Retinal pigment epithelial cell (primary cell): ENCODE data around the gene DUSP5.

Experiments used
- DNase-seq: peaks from one replicate; pipeline ENCODE4 v3.0.0-alpha.2; 2010; ENCODE audit warnings: low read depth
- H3K4me3 ChIP-seq: 2 replicates; pipeline ENCODE4 v1.5.1; 2011; ENCODE audit warnings: mild to moderate bottlenecking, low read length, control low read depth, moderate library complexity
- TF ChIP-seq, protein P1 (sequence below): conservative IDR thresholded peaks from 2 replicates; pipeline ENCODE4 v1.5.1; 2011; ENCODE audit warnings: low read depth, low read length, control low read depth, inconsistent platforms

The DUSP5 gene

GRCh38 chr10:110502072-110502845, 4.6 kb downstream of the DUSP5 start:
- TF ChIP-seq, protein P1, sequence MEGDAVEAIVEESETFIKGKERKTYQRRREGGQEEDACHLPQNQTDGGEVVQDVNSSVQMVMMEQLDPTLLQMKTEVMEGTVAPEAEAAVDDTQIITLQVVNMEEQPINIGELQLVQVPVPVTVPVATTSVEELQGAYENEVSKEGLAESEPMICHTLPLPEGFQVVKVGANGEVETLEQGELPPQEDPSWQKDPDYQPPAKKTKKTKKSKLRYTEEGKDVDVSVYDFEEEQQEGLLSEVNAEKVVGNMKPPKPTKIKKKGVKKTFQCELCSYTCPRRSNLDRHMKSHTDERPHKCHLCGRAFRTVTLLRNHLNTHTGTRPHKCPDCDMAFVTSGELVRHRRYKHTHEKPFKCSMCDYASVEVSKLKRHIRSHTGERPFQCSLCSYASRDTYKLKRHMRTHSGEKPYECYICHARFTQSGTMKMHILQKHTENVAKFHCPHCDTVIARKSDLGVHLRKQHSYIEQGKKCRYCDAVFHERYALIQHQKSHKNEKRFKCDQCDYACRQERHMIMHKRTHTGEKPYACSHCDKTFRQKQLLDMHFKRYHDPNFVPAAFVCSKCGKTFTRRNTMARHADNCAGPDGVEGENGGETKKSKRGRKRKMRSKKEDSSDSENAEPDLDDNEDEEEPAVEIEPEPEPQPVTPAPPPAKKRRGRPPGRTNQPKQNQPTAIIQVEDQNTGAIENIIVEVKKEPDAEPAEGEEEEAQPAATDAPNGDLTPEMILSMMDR, result no peak
- H3K4me3 ChIP-seq, result no peak overlapping the region
- no peak for DNase-seq

DNA sequence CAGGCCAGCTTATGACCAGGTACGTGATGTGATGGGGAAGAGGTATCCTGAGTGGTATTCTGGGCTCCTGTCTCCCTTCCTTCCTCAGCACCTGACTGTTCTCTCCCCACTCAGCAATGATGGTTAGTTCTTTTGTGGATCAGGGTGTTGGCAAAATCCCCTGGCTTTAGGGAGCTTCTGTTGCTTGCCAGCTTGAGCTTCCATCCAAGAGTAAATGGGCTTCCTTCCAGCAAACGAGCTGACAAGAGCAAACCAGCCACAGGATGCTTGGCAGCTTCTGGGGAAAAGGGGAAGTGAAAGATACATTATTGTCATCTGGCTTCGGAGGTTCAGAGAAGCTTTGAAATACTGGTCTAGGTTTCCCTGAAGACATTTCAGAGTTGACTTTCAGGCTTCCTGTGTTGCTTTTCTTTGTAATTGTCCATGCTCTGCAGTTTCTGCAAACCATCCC, 5.2 kb downstream of the DUSP5 start:
- no peak for DNase-seq
- TF ChIP-seq, protein P1, result no peak

DNA sequence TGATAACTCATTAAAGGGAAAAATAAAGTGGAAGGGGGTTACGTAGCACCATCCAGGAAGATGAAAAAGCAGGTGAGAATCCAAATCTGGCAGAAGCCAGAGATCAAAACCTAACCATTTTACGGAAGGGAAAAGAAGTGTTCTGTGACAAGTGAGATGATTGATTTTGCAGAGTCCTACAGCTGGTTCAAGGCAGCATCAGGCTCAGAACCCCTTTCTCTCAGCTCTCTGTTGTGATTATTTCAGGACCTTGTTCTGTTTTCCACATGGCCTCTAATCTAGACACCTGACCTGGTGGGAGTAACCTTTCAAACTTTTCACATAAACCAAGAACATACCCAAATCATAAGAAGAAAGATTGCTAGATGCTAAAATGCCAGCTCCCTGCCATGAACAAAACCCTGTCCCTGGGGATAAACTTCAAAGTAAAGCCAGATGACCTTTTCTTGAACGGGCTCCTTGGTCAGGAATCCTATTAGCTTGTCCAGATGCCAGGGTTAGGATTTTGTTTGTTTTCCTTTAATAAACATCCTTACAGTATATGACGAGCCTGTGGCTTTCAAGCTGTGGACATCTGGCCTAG, 5.9 kb downstream of the DUSP5 start:
- no peak for DNase-seq
- TF ChIP-seq, protein P1, result no peak
- H3K4me3 ChIP-seq, result no peak overlapping the region

More for the DNA sequence above, 5.2 kb downstream of the DUSP5 start:
- H3K4me3 ChIP-seq, result no peak overlapping the region

DNA sequence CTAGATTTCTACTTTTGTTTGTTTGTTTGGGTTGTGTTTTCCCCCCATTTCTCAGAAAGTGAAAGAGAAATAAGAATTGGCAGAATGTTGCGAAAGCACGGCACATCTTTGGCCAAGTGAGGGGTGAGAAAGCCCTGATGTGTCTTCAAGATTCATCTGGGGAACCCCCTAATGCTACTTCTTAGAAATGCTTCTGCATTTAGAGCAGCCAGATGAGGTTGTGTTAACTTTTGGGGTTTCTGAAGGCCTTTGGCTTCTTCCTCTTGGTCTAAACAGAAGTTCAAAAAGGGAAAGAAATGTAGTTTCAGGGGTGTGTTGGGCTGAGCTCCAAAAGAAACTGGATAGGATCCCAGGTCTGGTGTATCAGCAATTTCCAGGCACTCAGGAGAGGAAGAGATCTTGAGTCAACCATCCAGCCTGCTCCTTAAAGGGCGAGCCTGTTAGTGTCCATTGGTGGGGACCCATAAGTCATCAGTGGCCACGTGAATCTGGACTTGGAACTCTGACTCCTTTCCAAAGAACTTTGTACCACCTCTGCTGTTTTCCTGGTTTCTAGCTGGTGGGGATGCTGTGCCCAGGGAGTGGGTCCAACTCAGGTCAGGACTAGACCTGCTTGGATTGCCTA, 6.5 kb downstream of the DUSP5 start:
- TF ChIP-seq, protein P1, result no peak
- H3K4me3 ChIP-seq, result no peak overlapping the region
- no peak for DNase-seq

- no peak overlapping the region for H3K4me3 ChIP-seq
- DNase-seq, result no peak
- TF ChIP-seq, protein P1, result no peak
Measured at GRCh38 chr10:110505130-110505770, 7.5 kb downstream of the DUSP5 start.

GRCh38 chr10:110506448-110506847, 8.7 kb downstream of the DUSP5 start:
- H3K4me3 ChIP-seq, result no peak overlapping the region
- no peak for DNase-seq
- TF ChIP-seq, protein P1, result no peak
